Lung (tissue), 12 donors: ENCODE measurements around the gene ZBTB34. TPM values are rescaled to one million over a fixed set of nuclear protein-coding genes. Genes with fewer than 3 reads are reported as not detected.

Experiments
- ATAC-seq: fragments of 200-7000 bp; cut with Tn5 transposase; one replicate; pipeline ENCODE4 v1.9.1; 2020; ENCODE audit warnings: moderate number of reproducible peaks; ENCODE audit not compliant: insufficient read depth, low FRiP score
- DNase-seq, 3 donors: peaks; one replicate each; pipeline ENCODE4 v3.0.0-alpha.2; 2013 to 2017
- H3K27ac ChIP-seq, 2 donors: one replicate each; pipeline ENCODE4 v1.5.1; 2013; ENCODE audit warnings: mild to moderate bottlenecking in 2 of 2, moderate library complexity in 2 of 2, control low read depth in 1 of 2, inconsistent platforms in 1 of 2, low read depth in 1 of 2, low read length in 1 of 2
- H3K27me3 ChIP-seq, 3 donors: one replicate each; pipeline ENCODE4 v1.5.1; 2013; ENCODE audit warnings: low read length in 2 of 3; ENCODE audit not compliant: control insufficient read depth in 3 of 3, insufficient read depth in 3 of 3
- H3K36me3 ChIP-seq, 4 donors: one replicate each; pipeline ENCODE4 v1.5.1; 2013; ENCODE audit warnings: low read length in 4 of 4, mild to moderate bottlenecking in 1 of 4, moderate library complexity in 1 of 4; ENCODE audit not compliant: control insufficient read depth in 4 of 4, insufficient read depth in 4 of 4
- H3K4me1 ChIP-seq, 5 donors: one replicate each; pipeline ENCODE4 v1.5.1; 2013; ENCODE audit warnings: low read length in 5 of 5, mild to moderate bottlenecking in 2 of 5, moderate library complexity in 1 of 5; ENCODE audit not compliant: control insufficient read depth in 5 of 5, insufficient read depth in 5 of 5
- H3K4me3 ChIP-seq: one replicate; pipeline ENCODE4 v1.5.1; 2013; ENCODE audit warnings: mild to moderate bottlenecking, control low read depth, moderate library complexity
- H3K9ac ChIP-seq, 2 donors: one replicate each; pipeline ENCODE4 v1.5.1; 2013; ENCODE audit warnings: low read length in 2 of 2, control low read depth in 1 of 2; ENCODE audit not compliant: insufficient read depth in 1 of 2
- H3K9me3 ChIP-seq, 4 donors: one replicate each; pipeline ENCODE4 v1.5.1; 2013; ENCODE audit warnings: low read length in 3 of 4, mild to moderate bottlenecking in 1 of 4, moderate library complexity in 1 of 4; ENCODE audit not compliant: control insufficient read depth in 4 of 4, insufficient read depth in 3 of 4
- WGBS, 2 donors: extraction: QIAGEN DNeasy Blood & Tissue Kit; methylation state at CpG; one replicate each; pipeline ENCODE4 v1.1.7; 2013; 5-methylcytosine and 5-hydroxymethylcytosine counted together
- polyA plus RNA-seq, 2 donors: library from polyadenylated mRNA; stranded (reverse); fragments of 200-250 nt; gene quantifications; one replicate each; pipeline ENCODE4 v1.2.1, GENCODE V29; 2013
- total RNA-seq, 2 donors: library from RNA; depleted of rRNA in 1 of 2; stranded (reverse); fragments of >200 nt in 1 of 2; gene quantifications; one replicate each; pipeline ENCODE4 v1.2.1, GENCODE V29; 2014 to 2021
- TF ChIP-seq, protein P1 (sequence below): IDR thresholded peaks from 2 replicates; pipeline ENCODE4 v1.5.1; 2012; ENCODE audit warnings: mild to moderate bottlenecking; ENCODE audit errors: control extremely low read depth, extremely low read depth
- donor health status: control.
- donor health status: control.
- donor health status: Bipolar disorder and iron deficiency.
- donor health status: healthy.
- donor health status: DM: yes; HTN: yes; CAD: no.

The ZBTB34 gene
- total and polyA plus RNA-seq, 4 donors = 3.2 to 35.6 (median 7.7) TPM

DNA sequence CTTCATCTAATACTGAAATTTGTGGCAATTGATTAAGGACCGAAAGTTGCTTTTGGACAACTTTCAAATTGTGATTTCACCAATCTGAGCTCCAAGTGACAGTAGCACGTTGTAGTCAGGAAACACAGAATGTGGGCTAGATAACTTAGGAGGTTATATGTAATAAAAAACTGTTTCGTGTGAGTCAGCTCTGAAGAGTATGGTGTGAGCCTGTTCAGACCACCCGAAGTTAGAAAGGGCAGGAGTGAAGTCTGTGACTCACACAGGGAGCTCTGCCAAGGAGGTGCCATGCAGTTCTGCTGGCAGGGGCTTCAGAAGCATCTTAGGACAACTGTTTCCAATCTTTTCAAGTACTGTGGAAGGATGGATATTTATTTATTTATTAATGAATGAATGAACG, 16.4 kb upstream of the ZBTB34 start:
- H3K36me3 ChIP-seq = peaks cover 0 to 2% (median 0%) of the 10 kb centered on the region in 4 donors
- no peaks in the 10 kb centered on the region for H3K27me3 ChIP-seq
- TF ChIP-seq, protein P1, sequence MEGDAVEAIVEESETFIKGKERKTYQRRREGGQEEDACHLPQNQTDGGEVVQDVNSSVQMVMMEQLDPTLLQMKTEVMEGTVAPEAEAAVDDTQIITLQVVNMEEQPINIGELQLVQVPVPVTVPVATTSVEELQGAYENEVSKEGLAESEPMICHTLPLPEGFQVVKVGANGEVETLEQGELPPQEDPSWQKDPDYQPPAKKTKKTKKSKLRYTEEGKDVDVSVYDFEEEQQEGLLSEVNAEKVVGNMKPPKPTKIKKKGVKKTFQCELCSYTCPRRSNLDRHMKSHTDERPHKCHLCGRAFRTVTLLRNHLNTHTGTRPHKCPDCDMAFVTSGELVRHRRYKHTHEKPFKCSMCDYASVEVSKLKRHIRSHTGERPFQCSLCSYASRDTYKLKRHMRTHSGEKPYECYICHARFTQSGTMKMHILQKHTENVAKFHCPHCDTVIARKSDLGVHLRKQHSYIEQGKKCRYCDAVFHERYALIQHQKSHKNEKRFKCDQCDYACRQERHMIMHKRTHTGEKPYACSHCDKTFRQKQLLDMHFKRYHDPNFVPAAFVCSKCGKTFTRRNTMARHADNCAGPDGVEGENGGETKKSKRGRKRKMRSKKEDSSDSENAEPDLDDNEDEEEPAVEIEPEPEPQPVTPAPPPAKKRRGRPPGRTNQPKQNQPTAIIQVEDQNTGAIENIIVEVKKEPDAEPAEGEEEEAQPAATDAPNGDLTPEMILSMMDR = no peak
- H3K9ac ChIP-seq = no peak overlapping the region
- ATAC-seq (no peak), DNase-seq (no peak)
- no peak overlapping the region for H3K27ac ChIP-seq
- H3K4me1 ChIP-seq = peaks cover 0 to 2% (median 0%) of the 10 kb centered on the region in 5 donors
- WGBS, 2 donors = 56 to 72% methylated on average over 5 of the region's 5 CpGs
- no peaks in the 10 kb centered on the region for H3K9me3 ChIP-seq
- no peak overlapping the region for H3K4me3 ChIP-seq

DNA sequence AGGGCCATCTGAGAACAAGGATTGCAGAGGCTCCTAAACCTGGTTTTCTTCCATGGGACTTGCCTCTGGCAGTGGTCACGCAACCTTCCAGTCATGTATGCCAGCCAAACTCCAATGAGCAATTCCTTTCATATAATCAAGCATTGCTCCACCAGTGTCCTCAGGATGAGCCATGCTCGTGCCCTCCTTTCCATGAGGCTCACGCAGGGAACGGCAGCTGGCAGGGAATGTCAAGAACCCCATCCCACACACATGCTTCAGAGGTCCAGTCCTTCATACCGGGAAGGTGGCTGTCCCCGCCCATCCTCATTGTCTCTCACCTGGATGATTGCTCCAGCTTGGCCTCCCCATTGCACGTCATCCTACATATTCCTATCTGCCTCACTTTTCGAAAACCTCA, 13.4 kb upstream of the ZBTB34 start:
- ATAC-seq = no peak
- DNase-seq = no peak
- WGBS, 2 donors = 91 to 94% methylated on average over 8 of the region's 8 CpGs
- peaks cover 0 to 3% (median 0%) of the 10 kb centered on the region in 3 donors for H3K27me3 ChIP-seq
- H3K9me3 ChIP-seq = no peaks in the 10 kb centered on the region
- H3K9ac ChIP-seq = no peak overlapping the region
- peaks cover 0 to 2% (median 0%) of the 10 kb centered on the region in 5 donors for H3K4me1 ChIP-seq
- TF ChIP-seq, protein P1 = no peak
- H3K36me3 ChIP-seq = no peaks in the 10 kb centered on the region
- H3K4me3 ChIP-seq = no peak overlapping the region
- H3K27ac ChIP-seq = no peak overlapping the region

GRCh38 chr9:126849591-126850225, 10.7 kb upstream of the ZBTB34 start:
- no peaks in the 10 kb centered on the region for H3K36me3 ChIP-seq
- no peak overlapping the region for H3K9ac ChIP-seq
- no peak overlapping the region for H3K4me3 ChIP-seq
- H3K4me1 ChIP-seq = no peaks in the 10 kb centered on the region
- no peak overlapping the region for H3K27ac ChIP-seq
- TF ChIP-seq, protein P1 = no peak
- WGBS, 2 donors = 55 to 68% methylated on average over 8 of the region's 8 CpGs
- no peak for ATAC-seq
- no peak for DNase-seq
- peaks cover 0 to 4% (median 3%) of the 10 kb centered on the region in 3 donors for H3K27me3 ChIP-seq
- H3K9me3 ChIP-seq = no peaks in the 10 kb centered on the region

DNA sequence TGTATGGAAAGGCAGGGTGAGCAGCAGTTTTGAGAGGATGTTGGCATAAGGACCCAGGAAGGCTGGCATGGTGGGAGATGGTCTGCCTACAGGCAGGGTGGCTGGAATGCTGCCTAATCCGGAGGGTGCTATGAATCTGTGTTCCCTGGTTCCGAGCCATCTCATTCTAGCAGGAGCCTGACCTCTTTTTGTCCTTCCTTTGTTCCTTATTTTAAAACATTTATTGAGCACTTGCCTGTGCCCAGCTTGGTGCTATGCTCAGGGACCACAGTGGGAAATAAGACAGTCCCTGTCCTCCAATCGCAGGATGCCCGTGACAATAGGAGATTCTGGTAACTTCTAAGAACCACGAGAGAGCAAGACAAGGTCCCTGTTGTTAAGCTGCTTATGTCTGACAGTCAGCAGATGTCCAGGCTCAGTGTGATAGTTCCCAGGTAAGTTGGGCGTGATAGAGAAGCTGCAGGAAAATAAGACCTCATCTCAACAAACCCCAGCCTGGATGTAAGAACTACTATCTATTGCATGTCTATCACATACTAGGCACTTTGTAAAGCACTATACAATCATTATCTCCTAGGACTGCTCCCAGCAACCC, 9.1 kb upstream of the ZBTB34 start:
- Histone ChIP-seq H3K4me1 (no peaks in the 10 kb centered on the region), H3K36me3 (no peaks in the 10 kb centered on the region), H3K4me3 (no peak overlapping the region), H3K27me3 (peaks cover 0 to 4% (median 3%) of the 10 kb centered on the region in 3 donors), H3K9ac (no peak overlapping the region), H3K27ac (no peak overlapping the region), H3K9me3 (no peaks in the 10 kb centered on the region)
- 87 to 90% methylated on average over 6 of the region's 6 CpGs for WGBS, 2 donors
- TF ChIP-seq, protein P1 = no peak
- ATAC-seq (no peak), DNase-seq (no peak)
